HG03066 (cell line): ENCODE data around the gene HOOK2.
"Not testable (repeated sequence)": the region's sequence is repeated elsewhere in the genome, so short reads cannot be mapped to it uniquely, and the experiment has no call there.

ENCODE experiments used
- ATAC-seq: cut with Tn5 transposase; IDR thresholded peaks from one replicate; pipeline ENCODE4 v1.9.1; 2021; ENCODE audit warnings: low read depth; ENCODE audit not compliant: unreplicated experiment

HOOK2 gene, protein sequence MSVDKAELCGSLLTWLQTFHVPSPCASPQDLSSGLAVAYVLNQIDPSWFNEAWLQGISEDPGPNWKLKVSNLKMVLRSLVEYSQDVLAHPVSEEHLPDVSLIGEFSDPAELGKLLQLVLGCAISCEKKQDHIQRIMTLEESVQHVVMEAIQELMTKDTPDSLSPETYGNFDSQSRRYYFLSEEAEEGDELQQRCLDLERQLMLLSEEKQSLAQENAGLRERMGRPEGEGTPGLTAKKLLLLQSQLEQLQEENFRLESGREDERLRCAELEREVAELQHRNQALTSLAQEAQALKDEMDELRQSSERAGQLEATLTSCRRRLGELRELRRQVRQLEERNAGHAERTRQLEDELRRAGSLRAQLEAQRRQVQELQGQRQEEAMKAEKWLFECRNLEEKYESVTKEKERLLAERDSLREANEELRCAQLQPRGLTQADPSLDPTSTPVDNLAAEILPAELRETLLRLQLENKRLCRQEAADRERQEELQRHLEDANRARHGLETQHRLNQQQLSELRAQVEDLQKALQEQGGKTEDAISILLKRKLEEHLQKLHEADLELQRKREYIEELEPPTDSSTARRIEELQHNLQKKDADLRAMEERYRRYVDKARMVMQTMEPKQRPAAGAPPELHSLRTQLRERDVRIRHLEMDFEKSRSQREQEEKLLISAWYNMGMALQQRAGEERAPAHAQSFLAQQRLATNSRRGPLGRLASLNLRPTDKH

DNA sequence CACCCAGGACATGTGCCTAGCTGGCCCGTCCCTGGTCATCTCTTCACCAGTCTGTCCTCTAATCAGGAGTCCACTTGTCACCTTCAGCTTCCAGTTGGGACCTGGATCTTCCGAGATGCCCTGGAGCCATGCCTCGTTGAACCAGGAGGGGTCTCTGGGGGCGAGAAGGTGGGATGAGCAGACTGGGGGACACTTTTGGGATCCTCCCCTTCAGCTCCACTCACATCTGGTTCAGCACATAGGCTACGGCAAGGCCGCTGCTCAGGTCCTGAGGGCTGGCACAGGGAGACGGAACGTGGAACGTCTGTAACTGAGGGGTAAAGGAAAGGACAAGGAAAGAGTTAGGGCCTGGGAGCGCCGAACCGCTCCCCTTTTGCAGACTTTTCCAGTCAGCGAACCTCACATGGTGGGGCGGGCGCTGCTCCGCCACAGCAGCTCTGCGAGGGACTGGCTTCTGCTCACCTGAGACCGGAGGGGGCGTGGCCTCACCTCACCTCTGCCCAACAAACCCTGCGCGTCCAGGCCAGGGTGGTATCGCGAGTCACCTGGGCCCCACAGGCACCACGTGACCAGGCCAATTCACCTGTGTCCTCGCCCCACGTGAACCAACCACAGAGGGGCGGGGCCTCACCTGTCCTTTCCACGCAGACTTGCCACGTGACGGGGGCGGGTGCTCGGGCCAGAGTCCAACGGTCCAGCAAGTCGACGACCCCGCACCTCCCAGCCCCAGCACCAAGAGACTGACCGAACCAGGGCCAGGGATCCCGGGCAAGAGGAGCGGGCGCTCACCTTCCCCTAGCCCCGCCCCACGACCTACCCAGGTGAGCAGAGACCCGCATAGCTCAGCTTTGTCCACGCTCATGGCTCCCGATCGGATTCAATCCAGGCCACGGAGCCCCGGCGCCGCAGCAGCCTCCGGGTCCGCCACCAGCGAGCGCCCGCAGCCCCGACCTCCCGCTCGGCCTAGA lies at the start of gene HOOK2:
HOOK2 (minus strand) TSS at position 965 of the 968 bp plus-strand sequence; CDS start at position 862, 103 bp downstream.
- ATAC-seq: no peak

DNA sequence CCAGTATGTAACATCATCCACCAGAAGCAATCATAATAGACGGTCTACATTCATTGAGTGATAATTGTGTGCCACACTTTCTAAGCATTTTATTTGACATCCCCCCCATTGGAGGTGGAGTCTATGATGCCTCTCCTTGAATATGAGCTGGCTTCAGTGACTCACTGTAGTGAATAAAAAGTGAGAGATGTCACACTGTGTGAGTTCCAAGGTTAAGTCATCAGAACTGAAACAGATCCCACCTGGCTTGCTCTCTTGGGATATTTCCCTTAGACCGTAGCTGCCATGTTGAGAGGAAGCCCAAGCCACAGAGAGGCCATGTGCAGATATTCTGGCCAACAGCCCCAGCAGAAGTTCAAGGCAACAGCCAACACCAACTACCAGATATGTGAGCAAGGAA lies 46.4 kb upstream of the HOOK2 start:
- no peak for ATAC-seq

DNA sequence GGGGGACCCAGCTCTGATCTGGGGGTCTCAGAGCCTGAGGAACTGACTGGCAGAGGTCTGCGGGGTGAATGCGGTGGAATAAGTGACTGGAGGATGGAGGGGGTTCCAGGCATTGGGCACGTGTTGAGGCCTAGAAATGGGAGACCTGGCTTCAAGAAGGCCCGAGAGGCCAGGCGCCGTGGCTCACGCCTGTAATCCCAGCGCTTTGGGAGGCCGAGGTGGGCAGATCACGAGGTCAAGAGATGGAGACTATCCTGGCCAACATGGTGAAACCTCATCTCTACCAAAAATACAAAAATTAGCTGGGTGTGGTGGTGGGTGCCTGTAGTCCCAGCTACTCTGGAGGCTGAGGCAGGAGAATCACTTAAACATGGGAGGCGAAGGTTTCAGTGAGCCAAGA lies 42.5 kb upstream of the HOOK2 start:
- not testable (repeated sequence) for ATAC-seq

DNA sequence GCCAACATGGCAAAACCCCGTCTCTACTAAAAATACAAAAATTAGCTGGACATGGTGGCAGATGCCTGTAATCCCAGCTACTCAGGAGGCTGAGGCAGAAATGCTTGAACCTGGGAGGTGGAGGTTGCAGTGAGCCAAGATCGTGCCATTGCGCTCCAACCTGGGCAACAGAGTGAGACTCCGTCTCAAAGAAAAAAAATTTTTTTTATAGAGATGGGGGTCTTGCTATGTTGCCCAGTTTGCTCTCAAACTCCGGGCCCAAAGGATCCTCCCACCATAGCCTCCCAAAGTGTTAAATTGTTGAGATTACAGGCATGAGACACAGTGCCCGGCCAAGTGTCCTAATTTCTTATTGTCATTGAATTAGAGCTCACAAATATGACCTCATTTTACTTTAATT lies 41.8 kb upstream of the HOOK2 start:
- ATAC-seq: not testable (repeated sequence)

DNA sequence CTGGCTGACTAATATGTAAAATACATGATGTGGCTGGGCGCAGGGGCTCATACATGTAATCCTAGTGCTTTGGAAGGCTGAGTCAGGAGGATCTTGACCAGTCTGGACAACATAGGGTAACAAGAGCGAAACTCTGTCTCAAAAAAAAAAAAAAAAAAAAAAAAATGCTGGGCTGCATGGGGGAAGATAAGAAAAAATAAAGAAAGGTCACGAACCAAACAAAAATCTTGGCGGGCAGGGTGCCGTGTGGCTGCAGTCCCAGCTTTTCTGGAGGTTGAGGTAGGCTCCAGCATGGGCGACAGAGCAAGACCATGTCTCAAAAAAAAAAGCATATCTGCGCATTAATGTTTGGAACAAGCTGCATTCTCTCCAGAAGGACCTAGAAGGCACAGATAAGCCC lies 39.7 kb upstream of the HOOK2 start:
- ATAC-seq: no peak

DNA sequence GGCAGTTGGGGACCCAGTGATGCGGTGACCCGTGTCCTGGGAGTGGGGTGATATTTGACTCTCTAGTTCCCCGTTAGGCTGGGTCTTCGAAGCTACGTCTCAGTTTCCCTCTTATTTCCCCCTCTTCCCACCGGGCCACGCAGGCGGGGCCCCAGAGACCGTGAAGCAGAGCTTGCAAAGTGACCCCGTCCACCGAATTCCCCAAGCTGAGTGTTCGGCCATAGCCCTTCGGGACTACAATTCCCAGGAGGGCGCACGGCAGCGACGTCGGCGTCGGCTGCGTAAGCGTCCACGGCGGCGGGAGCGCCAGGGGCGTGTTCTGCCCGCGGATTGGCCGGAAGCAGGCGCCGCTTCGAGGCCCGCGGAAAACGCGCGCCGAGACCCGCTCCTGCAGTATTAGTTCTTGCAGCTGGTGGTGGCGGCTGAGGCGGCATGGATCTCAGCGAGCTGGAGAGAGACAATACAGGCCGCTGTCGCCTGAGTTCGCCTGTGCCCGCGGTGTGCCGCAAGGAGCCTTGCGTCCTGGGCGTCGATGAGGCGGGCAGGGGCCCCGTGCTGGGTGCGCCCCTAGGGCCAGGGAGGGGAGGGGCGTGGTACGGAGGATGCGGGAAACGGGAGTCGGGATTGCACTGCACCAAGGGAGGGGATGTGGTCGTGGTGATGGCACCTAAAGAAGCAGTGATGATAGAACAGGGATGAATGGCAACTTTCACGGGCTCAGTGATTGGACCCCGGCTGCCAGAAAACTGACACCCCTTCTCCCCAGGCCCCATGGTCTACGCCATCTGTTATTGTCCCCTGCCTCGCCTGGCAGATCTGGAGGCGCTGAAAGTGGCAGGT lies 31.1 kb upstream of the HOOK2 start, which contains the start of gene RNASEH2A:
RNASEH2A (plus strand) TSS at position 343 of the 840 bp plus-strand sequence; CDS start at position 433, 90 bp downstream.
- peak; percentile 67 for ATAC-seq

DNA sequence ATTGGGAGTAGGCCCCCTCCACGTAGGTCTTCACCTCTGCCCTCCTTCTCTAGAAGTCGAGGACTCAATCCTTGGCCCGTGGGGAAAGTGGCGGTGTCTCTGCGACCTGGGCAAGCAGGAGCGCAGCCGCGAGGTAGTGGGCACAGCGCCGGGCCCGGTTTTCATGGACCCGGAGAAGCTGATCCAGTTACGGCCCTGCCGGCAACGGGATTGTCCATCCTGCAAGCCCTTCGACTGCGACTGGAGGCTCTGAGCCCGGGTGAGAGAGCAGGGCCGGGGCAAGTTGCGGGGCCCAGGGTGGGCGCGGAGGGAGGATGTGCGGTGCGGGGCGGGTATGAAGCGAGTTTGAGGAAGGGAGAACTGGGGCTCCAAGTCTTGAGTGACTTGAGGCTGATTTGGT lies 28.7 kb upstream of the HOOK2 start:
- no peak for ATAC-seq

DNA sequence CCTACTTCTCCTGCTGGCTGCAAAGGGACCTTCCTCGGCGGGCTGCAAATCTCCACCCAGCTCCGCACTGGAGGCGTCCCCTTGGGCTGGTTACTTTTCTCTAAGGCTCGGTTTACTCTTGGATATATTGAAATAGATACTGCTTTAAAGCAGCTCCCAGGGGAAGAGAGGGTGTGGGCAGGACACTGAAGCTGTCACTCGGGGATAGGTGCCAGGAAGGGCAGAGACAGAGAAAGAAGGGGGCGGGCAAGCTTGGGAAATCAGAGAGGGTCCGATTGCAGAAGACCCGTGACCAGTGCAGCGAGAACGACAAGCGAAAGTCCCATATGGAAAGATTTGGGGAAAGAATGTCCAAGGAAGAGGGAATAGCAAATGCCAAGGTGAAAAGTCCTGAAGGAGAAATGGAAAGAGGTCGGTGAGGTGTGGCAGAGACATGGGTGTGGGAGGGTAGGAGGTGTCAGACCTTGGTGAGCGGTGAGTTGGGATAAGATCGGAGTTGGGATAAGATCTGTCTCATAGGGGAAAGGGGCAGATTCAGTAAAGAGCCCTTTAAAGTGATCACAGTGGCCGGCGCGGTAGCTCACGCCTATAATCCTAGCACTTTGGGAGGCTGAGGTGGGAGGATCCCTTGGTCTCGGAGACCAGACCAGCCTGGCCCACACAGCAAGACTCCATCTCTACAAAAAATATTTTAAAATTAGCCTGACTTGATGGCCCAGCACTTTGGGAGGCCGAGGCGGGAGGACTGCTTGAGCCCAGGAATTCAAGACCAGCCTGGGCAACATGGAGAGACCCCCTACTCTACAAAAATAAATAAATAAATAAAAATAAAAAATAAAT lies 27.1 kb upstream of the HOOK2 start:
- no peak for ATAC-seq

DNA sequence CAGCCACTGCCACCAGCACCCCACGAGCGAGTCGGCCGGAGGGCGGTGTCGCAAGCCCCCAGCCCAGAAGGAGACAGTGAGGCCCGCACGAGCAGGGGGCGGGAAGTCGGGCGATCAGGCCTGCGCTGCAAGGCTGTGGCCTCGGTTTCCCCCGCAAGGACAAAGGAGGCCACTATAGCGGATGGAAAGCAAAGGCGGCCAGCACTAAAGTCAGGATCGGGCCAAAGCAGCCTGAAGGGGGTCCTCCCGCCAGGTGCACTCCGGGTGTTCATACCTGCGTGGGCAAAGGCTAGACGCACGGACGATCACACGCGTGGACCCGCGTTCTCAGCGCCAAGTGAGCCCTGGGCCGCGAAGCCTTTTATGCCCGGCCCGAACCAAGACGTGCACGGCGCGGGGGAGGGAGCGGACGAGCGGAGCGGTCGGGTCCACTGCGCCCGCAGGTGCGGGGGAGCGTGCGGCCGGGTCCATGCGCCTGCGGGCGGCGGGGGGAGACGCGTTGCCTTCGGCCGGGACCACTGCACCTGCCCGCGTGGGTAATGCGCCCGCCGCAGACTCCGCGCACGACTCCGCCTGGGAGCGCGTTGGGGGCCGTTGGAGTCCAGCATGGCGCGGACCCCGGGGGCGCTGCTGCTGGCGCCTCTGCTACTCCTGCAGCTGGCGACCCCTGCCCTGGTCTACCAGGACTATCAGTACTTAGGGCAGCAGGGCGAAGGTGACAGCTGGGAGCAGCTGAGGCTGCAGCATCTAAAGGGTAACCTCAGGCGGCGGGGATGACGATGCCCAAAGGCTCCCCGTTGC lies 26.3 kb upstream of the HOOK2 start, which contains the start of the genes PRDX2 and THSD8:
PRDX2 (minus strand) TSS at position 335 of the 801 bp plus-strand sequence. CDS start 539 bp downstream, outside the sequence.
THSD8 (plus strand) TSS at position 604 of the 801 bp plus-strand sequence; CDS start at position 607, 3 bp downstream.
- ATAC-seq: no peak

DNA sequence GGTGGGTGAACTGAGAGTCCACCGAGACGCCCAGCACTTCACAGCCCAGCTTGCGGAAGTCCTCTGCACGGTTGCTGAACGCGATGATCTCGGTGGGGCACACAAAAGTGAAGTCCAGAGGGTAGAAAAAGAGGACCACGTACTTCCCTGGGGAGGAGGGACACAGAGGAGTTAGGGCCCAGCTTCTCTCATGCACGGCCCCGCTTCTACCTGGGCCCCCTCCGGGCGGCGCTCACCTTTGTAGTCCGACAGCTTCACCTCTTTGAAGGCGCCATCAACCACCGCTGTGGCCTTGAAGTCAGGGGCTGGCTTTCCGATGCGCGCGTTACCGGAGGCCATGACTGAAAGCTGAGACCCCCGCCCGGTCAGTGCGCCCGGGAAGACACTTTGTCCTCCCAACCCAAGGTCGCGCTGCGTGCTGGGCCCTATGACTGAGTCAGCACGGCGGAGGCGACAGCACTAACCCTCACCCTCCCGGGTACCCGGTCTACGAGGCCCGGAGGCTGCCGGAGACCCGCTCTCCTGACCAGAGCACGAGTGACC lies 25.6 kb upstream of the HOOK2 start:
- no peak for ATAC-seq

DNA sequence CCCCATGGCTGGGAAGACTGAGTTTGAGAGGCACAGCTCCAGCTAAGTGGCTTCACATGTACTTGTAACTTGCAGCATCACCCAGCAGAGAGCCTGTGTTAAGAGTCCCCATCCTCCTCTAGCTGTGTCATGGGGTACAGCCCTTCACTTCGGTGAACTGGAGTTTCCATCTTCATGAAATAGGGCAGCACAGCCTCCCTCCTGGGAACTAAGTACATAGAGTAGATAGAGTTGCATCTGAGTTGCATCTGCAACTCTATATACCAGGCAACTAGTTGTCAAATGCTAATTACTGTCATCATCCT lies 25.1 kb upstream of the HOOK2 start:
- ATAC-seq: no peak

DNA sequence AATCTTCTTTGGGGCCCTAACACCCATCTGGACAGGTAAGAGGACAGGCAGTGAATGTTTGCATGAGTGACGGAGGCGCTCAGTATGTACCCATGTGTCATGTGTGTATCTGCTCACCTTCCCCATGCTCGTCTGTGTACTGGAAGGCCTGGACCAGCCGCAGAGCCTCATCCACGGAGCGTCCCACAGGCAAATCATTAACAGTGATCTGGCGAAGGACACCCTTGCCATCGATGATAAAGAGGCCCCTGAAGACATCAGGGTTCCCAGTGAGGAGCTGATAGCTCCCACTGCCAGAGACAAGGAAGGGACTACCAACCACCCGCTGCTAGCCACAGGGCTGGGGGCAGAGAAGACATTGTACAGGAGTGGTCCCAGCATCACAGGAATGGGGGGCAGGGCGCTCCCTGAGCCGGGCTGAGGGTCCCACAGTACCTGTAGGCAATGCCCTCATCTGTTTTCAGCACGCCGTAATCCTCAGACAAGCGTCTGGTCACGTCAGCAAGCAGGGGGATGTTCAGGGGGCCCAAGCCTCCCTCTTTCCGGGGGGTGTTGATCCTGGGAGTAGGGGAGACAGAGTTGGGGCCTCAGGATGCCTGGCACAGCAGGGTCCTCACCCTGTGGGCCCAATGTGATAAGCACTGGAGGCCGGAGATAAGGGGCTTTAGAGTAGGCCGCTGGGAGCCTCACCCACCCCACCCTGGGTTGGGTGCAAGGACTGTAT lies 24.6 kb upstream of the HOOK2 start:
- no peak for ATAC-seq

DNA sequence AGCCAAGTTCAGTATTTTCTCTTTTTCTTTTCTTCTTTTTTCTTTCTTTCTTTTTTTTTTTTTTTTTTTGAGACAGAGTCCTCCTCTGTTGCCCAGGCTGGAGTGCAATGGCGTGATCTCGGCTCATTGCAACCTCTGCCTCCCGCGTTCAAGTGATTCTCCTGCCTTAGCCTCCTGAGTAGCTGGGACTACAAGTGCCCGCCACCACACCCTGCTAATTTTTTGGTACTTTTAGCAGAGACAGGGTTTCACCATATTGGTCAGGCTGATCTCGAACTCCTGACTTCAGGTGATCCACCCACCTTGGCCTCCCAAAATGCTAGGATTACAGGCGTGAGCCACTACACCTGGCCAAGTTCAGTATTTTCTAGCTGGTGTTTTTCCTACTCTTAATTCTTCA lies 22.3 kb upstream of the HOOK2 start:
- not testable (repeated sequence) for ATAC-seq

DNA sequence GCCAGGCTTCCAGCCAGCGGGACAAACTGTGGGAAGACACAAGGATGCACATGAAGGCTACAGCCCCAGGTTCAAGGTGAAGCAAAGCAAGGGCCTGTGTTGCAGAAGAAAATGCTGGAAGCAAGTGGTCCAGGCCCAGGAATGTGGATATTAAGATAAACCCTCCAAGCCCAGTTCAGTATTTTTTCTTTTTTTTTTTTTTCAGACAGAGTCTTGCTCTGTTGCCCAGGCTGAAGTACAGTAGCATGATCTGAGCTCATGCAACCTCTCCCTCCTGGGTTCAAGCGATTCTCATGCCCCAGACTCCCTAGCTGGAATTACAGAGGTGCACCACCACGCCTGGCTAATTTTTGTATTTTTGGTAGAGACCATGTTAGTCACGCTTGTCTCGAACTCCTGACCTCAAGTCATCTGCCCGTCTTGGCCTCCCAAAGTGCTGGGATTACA lies 21.8 kb upstream of the HOOK2 start:
- no peak for ATAC-seq

DNA sequence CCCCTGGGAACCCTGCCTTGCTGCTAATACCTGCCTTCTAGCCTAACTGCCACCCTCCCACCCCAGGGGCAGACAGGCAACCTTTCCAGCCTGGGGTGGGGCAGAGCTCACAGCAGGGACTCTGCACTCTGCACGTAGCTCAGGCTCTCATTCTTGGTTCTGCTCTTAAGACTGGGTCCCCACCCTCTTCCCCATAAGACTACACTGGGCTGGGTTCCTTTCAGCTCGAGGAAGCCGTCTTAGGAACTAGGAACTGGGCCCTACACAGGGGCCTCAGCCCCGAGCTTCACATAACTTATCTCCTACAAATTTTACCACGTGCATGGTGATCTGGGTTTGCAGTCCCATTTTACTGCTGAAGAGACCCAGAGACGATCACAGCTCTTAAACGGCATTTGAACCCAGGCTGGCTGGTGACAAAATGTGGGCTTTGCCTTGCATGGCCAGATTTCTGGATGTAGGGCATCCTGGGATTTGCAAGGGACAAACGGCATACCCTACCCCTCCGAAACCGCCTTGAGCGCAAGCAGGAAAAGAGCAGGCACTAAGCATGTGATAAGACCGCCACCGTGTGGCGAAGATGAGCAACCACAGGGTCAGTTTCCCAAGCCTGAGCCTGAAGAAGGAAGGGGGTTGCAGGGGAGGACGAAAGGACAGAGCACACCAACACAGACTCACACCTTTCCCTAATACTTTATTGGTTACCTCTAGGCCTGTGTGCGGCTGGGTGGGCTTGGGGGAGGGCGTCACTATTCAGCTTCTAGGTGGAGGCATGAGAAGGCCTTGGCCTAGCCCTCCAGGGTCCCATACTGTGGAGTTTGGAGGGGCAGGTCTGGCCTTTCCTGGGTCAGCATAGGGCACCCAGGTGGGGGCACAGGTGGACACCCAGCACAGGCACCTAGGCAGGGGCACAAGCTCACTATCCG lies 21.1 kb upstream of the HOOK2 start:
- ATAC-seq: no peak

DNA sequence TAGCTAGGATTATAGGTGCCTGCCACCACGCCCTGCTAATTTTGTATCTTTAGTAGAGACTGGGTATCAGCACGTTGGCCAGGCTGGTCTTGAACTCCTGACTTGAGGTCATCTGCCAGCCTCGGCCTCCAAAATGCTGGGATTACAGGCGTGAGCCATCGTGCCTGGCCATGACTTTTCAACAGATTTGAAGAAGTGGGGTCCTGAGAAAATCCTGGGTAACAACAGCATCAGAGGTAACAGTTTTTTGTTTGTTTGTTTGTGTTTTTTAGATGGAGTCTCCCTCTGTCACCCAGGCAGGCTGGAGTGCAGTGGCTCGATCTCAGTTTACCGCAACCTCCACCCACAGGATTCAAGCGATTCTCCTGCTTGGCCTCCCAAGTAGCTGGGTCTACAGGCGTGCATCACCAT lies 19.6 kb upstream of the HOOK2 start:
- no peak for ATAC-seq
